Measurements from ENCODE around the gene FHIT.
A peak's percentile ranks its signal among the peaks of the same experiment; 100 is the strongest.

Gene FHIT

DNA sequence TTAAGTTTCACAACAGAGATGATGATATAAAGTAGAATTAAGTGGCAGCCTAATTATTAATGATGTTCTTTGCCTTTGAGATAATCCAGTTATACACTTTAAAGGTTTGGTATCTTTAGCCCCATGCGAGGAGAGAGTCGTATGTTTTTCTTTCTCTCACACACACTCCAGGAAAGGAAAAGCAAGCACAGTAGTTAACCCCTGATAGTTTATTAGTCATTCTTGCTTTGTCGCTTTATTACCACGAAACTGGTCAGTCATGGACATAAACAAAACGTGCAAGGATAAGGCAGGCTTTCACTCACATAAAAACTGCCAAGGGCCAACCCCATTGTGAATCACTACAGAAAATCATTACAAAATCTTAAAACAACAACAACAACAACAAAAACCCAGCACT, 866.9 kb downstream of the FHIT start:
- DNase-seq: no peak

GRCh38 chr3:60383345-60383744, 867.9 kb downstream of the FHIT start:
- DNase-seq: peak in 1 of 3 experiments; percentile 3

DNA sequence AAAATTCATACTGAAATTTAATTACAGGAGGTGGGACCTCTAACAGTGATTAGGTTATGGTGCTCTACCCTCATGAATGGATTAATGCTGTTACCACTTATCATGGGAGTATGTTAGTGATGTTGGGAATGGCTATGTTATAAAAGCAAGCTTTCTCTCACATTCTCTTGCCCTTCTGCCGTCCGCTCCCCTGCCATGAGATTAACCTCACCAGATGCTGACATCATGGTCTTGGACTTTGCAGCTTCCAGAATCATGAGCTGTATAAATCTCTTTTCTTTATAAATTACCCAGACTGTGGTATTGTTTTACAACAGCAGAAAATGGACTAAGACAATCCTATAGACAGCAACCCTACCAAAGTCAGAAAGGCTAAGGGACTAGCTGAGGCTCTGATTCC, 884.8 kb downstream of the FHIT start:
- DNase-seq: no peak

DNA sequence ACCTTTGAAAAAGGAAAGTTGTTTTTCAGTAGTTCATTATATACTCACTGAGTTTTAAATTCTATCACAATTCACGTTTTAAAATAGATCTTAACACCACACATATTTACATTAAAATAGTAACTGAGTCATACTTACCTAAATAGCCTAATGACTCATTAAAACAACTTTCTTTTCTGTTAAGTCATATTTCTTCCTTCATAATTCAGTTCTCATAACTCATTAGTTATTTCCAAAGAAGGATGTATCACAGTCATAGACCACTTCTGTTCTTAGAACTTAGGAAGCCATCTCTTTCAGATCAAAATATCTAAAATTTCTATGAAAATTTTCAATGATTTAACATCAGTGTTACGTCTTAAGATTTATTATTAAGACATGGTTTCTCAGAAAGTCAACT, 885.9 kb downstream of the FHIT start:
- no peak for DNase-seq

- DNase-seq: no peak
Measured at GRCh38 chr3:60364475-60364874, 886.8 kb downstream of the FHIT start.

DNA sequence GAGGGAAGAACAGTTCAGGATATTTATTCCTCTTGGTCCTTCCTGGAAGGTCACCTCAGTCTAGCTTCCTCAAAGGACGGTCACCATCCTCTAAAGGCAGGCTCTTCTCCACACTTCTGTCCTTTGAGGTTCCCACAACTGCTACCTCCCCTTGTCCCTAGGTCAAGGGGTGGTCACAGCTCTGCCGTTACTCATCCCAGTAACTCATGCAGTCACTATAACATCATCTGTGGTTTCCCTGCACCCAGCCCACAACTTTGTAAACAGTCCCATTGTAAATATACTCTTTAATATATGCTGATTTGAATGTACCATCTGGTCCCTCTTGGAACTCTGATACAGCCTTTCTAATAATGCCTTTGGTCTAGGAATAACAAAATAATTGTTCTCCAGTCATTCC, 887.4 kb downstream of the FHIT start:
- no peak for DNase-seq

- DNase-seq: peak in 2 of 3 experiments; percentile 68 to 96
Measured at GRCh38 chr3:60355825-60356224, 895.4 kb downstream of the FHIT start.

GRCh38 chr3:60351481-60351880, 899.8 kb downstream of the FHIT start:
- DNase-seq: no peak

DNA sequence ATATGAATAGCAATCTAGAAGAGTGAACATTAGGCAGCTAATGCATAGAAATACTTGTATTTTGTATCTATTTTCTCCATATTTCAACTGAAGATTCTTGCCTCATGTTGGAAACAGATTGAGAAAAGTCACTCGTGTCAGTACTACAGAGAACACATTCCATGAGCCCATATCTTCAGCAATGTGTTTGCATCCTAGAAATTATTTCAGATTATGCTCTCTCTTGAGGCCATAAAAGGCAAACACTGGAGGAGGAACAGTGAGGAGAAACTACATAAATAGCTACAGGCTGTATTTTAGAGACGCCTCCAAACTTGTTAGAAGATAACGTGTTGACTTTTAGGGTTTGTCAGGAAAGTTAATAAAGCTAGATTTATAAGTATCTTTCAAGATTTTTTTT, 906.9 kb downstream of the FHIT start:
- DNase-seq: no peak

- no peak for DNase-seq
Measured at GRCh38 chr3:60343831-60344230, 907.4 kb downstream of the FHIT start.

DNA sequence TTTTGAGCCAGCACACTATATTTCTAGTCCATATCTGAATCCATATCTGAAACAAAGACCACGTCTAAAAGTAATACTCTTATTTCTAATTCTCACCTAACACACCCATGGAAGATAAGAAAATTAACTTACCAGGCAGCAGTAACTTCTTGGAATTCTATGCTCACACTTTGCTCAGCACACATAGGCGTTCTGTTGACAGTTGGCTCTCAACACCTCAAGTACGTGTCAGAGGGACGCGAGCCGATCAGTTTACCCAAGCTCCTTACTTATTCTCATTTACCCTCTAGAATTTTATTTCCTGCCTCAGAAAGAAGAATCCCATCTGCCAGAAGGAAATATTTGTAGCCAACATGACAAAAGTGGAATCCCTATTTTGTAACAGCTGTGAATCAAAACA, 911.9 kb downstream of the FHIT start:
- DNase-seq: no peak

DNA sequence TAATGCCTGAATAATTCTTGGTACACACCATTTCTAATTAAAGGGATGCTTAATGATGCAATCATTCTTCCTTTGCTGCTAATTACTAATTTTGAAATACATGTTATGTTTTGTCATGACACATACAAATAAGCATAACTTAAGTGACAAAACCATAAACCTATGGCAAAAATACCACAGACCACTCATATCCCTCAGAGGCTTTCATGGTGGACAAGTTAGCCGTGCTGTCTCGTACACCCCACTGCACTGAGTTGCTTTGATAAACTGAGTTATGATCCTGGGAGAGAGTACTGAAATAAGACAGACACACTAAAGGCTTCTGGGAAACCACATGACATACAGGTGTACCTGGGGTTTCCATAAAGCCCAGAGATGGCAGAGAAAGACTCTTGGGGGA, 913.8 kb downstream of the FHIT start:
- DNase-seq: no peak

DNA sequence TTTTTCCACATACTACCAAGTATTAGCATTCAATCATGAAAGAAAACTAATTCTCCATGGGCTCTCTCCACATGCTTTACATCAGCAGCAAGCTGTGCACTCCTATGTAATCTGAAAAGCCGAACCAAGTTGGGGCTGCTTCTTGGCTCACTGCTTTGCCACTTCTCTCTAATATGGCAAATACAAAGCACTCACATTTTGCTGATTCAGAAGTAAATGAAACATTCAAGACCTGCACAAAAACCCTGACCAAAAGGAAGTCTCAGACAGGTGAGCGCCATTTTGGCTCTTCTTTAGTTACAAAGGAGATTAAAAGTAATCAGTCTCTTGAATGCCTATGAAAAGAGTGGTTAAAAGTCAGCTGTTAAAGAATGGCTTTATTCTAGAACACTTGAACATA, 915.2 kb downstream of the FHIT start:
- DNase-seq: no peak

DNA sequence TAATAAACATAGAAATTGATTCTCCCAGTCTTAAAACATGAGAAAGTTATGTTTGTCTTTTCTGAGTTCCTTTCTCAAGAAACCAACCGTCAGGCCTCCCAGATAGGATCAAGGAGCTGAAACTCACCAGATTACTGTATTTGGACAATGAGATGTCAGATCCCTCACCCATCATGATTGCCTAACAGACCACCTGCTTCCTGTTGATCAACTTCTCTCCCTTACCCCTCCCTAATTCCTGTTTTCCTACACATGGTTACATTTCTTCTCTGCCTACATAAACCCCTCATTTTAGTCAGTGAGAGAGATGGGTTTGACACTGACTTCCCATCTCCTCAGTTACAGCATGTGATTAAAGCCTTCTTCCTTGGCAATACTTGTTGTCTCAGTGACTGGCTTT, 917.5 kb downstream of the FHIT start:
- DNase-seq: peak in 1 of 3 experiments; percentile 1

DNA sequence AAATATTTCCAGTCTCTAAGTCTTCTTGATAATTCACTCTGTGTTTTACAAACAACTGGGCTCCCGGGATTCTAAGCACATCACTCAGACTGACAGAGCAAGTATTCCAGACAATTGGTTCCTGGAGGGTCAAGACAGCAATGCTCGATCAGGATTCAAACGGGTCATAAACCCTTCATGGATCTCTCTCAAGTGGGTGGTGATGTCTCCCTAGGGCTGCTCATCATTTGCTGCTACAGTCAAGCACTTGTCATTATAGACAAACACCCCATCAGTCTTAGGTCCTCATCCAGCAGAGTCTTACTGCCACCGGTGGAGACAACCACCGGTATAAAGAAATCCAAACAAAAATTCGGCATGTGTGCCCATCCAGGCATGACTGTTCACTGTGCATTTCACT, 921.1 kb downstream of the FHIT start:
- DNase-seq: peak in 2 of 3 experiments; percentile 51 to 86

DNA sequence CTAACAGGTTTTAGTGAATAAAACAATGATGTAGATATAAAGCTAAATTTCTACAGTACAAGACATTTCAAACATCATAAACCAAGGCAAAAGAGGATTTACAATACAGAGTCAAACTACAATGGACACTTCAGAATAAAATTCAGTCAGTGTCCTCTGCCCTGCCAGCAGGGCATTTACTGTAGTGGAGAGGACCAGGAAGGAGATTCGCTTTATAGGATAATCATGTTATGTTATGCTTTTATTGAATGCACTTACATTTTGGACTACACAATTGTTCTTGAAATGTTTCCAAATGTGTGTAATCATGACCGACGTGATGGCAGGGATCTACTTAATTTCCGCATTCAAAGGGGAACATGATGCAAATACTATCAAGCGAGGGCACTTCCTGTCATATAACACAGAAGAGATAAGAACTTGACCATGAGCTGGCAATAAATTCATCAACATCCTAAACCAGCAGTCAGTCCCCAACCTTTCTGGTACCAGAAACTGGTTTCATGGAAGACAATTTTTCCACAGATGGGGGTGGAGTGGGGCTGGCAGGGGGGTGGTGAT, 925.6 kb downstream of the FHIT start:
- no peak for DNase-seq

- DNase-seq: no peak
Measured at GRCh38 chr3:60323651-60324050, 927.6 kb downstream of the FHIT start.

GRCh38 chr3:60323180-60323579, 928.1 kb downstream of the FHIT start:
- DNase-seq: no peak

- DNase-seq: no peak
Measured at GRCh38 chr3:60322298-60322856, 928.9 kb downstream of the FHIT start.

DNA sequence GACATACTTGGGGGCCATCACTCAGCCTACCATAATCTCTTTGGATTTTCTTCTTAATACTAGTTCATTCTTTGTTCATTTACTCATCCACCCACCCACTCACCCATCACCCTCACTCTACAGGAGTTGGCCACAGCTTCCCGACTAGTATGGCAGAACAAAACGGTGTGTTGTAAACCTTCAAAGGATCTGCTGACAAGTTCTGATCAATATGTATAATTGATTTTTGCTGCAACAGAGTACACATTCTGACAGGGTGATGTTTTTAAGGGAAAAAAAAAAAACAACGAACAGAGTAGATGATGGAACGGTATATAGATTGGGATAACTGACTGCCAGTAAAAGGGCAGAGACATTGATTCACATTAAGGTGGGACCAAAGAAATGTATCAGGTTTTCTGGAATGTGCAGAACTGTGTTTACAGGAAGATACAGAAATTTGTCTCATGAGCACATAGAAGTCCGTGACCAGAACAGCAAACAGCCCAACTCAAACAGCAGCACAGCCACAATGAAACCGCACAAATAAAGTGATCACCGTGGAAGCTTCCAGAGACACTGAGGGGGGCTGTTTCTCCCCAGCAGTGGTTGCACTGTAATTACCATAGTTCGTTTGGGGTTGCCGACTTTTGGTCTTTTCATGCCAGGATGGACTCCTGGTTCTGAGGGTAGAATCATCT, 931.9 kb downstream of the FHIT start:
- no peak for DNase-seq

DNA sequence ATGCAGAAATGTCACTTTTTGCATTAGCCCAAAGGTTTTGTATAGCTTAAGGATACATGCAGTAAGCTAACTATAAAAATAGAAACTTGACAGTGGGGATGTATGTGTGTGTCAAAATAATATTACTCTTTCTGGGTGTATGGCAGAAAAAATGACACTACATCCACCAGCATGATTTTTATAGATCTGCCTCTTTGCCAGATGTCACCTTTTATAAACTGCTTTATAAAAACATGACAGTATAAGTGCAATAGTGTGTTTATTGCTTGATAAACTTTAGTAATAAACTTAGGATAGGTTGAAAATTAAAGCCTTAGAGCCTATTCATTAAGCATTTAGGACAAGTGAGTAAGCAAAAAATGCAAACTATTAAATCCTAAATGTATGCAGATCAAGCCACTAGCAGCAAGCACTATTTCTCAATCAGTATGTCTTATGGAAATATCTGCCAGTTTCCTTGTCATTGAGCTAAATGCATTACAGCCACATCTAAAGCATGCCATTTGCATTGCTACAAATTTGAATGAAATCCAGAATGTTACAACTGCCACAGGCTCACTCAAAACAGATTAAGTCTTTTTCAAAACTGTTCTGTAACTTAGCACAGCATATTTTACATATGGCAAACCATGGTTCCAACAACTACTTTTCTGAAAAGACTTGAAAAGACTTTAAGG, 935.0 kb downstream of the FHIT start:
- no peak for DNase-seq

GRCh38 chr3:60313951-60314461, 937.2 kb downstream of the FHIT start:
- no peak for DNase-seq

GRCh38 chr3:60313231-60313798, 937.9 kb downstream of the FHIT start:
- no peak for DNase-seq
